Trophoblast cell (in vitro differentiated cells and primary cell): ENCODE results near the gene MFNG.

Experiments
- DNase-seq, 2 donors: peaks; one replicate each; pipeline ENCODE4 v3.0.0-alpha.2; 2016
- H2AFZ ChIP-seq: 2 replicates; pipeline ENCODE4 v1.6.1; 2013; ENCODE audit warnings: low read length, moderate library complexity, mild to moderate bottlenecking; ENCODE audit not compliant: insufficient read depth, poor library complexity
- H2AK5ac ChIP-seq: 2 replicates; pipeline ENCODE4 v1.6.1; 2013; ENCODE audit warnings: mild to moderate bottlenecking, low read length
- H2BK120ac ChIP-seq: 2 replicates; pipeline ENCODE4 v1.6.1; 2013; ENCODE audit warnings: low read length, mild to moderate bottlenecking, moderate library complexity; ENCODE audit not compliant: insufficient read depth, poor library complexity
- H2BK12ac ChIP-seq: 2 replicates; pipeline ENCODE4 v1.6.1; 2013; ENCODE audit warnings: mild to moderate bottlenecking, low read length, moderate library complexity
- H2BK5ac ChIP-seq: 2 replicates; pipeline ENCODE4 v1.6.1; 2013; ENCODE audit warnings: low read length, low read depth, moderate library complexity, mild to moderate bottlenecking; ENCODE audit not compliant: poor library complexity
- H3K14ac ChIP-seq: 2 replicates; pipeline ENCODE4 v1.6.1; 2013; ENCODE audit warnings: mild to moderate bottlenecking, low read length
- H3K18ac ChIP-seq: 2 replicates; pipeline ENCODE4 v1.6.1; 2013; ENCODE audit warnings: mild to moderate bottlenecking, low read length
- H3K23ac ChIP-seq: 2 replicates; pipeline ENCODE4 v1.6.1; 2013; ENCODE audit warnings: low read length
- H3K27ac ChIP-seq: 2 replicates; pipeline ENCODE4 v1.5.1; 2013; ENCODE audit warnings: low read depth, mild to moderate bottlenecking, inconsistent platforms, low read length, moderate library complexity
- H3K27me3 ChIP-seq: 2 replicates; pipeline ENCODE4 v1.6.1; 2013; ENCODE audit warnings: inconsistent platforms, mild to moderate bottlenecking, low read length, moderate library complexity; ENCODE audit not compliant: insufficient read depth
- H3K36me3 ChIP-seq, 2 experiments: 1 replicate in 1 of 2; 2 replicates in 1 of 2; pipeline ENCODE4 v1.6.1; 2013; ENCODE audit warnings: low read length in 2 of 2, mild to moderate bottlenecking in 2 of 2, moderate library complexity in 1 of 2; ENCODE audit not compliant: insufficient read depth in 2 of 2, control insufficient read depth in 1 of 2
- H3K4ac ChIP-seq: 2 replicates; pipeline ENCODE4 v1.6.1; 2013; ENCODE audit warnings: low read depth, mild to moderate bottlenecking, low read length, moderate library complexity
- H3K4me1 ChIP-seq, 2 experiments: 1 replicate in 1 of 2; 2 replicates in 1 of 2; pipeline ENCODE4 v1.6.1; 2013; ENCODE audit warnings: low read length in 2 of 2, mild to moderate bottlenecking in 2 of 2, moderate library complexity in 1 of 2; ENCODE audit not compliant: insufficient read depth in 2 of 2, control insufficient read depth in 1 of 2
- H3K4me2 ChIP-seq: 2 replicates; pipeline ENCODE4 v1.6.1; 2013; ENCODE audit warnings: inconsistent platforms, mild to moderate bottlenecking, low read length, moderate library complexity
- H3K4me3 ChIP-seq: 2 replicates; pipeline ENCODE4 v1.5.1; 2013; ENCODE audit warnings: mild to moderate bottlenecking, low read depth, low read length, inconsistent platforms
- H3K79me1 ChIP-seq: one replicate; pipeline ENCODE4 v1.6.1; 2013; ENCODE audit warnings: low read length
- H3K79me2 ChIP-seq: 2 replicates; pipeline ENCODE4 v1.6.1; 2013; ENCODE audit warnings: low read length, mild to moderate bottlenecking; ENCODE audit not compliant: control insufficient read depth, insufficient read depth, poor library complexity
- H3K9ac ChIP-seq: 2 replicates; pipeline ENCODE4 v1.6.1; 2013; ENCODE audit warnings: mild to moderate bottlenecking, low read length
- H3K9me3 ChIP-seq: 2 replicates; pipeline ENCODE4 v1.6.1; 2013; ENCODE audit warnings: low read depth, mild to moderate bottlenecking, control low read depth, inconsistent platforms, low read length; ENCODE audit not compliant: insufficient read depth
- H4K12ac ChIP-seq: 2 replicates; pipeline ENCODE4 v1.6.1; 2013; ENCODE audit warnings: low read depth, mild to moderate bottlenecking, low read length, moderate library complexity
- H4K8ac ChIP-seq: 2 replicates; pipeline ENCODE4 v1.6.1; 2013; ENCODE audit warnings: low read depth, mild to moderate bottlenecking, low read length, moderate library complexity
- H4K91ac ChIP-seq: one replicate; pipeline ENCODE4 v1.6.1; 2013; ENCODE audit warnings: low read depth, mild to moderate bottlenecking, low read length, moderate library complexity
- WGBS: extraction: QIAGEN DNeasy Blood & Tissue Kit; methylation state at CpG from one replicate; pipeline ENCODE4 v1.1.7; 2013; ENCODE audit warnings: missing lambda C conversion rate; ENCODE audit not compliant: insufficient read length, insufficient coverage; ENCODE audit errors: extremely low coverage; 5-methylcytosine and 5-hydroxymethylcytosine counted together

MFNG gene

DNA sequence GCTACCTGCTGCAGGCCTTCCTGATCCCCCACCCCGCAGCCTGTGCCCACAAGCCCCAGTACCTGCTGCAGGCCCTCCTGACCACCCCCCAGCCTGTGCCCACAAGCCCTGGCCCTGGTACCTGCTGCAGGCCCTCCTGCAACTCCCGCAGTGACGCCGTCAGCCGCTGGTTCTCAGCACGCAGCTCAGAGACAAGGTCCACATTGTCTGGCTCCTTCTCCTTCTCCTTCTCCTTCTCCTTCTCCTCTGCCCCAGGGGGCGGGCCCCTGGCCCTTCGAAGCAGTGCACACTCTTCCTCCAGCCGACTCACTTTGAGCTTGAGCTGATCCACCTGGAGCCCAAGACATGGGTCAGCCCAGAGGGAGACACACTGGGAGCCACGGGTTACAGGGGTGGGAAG is 23.9 kb upstream of the MFNG start:
- H3K9me3 ChIP-seq, result peaks cover 2% of the 10 kb centered on the region

DNA sequence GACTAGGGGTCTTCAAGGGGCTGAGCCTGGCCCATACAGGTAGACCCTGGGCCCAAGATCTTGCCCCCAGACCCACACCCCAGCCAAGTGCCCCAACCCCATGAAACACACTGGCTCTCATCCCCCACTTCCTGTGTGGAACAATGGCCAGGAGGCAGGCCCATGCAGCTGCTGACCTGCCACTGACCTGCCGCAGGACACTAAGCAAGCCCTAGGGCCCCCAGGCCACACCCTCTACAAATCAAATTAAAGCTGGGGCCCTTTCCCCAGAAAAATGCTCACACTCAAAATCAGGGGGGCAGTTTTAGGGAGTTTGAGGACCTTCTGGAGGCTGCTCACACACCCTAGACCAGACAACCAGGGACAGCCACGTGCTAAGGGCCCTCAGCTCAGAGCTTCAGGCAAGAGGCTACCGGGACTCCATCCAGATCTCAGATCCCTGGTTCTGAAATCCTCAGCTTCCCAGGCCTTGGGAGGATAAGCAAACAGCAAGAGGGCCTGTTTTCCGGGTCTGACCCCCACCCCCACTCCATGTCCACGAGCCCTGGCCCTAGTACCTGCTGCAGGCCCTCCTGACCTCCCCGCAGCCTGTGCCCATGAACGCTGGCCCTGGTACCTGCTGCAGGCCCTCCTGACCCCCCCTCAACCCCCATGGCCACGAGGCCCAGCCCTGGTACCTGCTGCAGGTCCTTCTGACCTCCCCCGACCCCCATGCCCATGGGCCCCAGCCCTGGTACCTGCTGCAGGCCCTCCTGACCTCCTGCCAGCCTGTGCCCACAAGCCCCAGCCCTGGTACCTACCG is 23.1 kb upstream of the MFNG start:
- H3K18ac ChIP-seq, result no peak overlapping the region
- no peak overlapping the region for H2BK5ac ChIP-seq
- H2BK120ac ChIP-seq, result no peak overlapping the region
- H2AFZ ChIP-seq, result no peak overlapping the region
- no peak overlapping the region for H3K23ac ChIP-seq
- no peak overlapping the region for H4K8ac ChIP-seq
- no peak overlapping the region for H3K14ac ChIP-seq
- DNase-seq, result no peak
- no peak overlapping the region for H3K4me2 ChIP-seq
- H3K27me3 ChIP-seq, result no peaks in the 10 kb centered on the region
- H3K4me1 ChIP-seq, result peaks cover 20 to 23% of the 10 kb centered on the region in 2 experiments
- no peak overlapping the region for H3K4ac ChIP-seq
- no peak overlapping the region for H4K91ac ChIP-seq
- no peak overlapping the region for H3K27ac ChIP-seq
- H2AK5ac ChIP-seq, result peak overlapping the region; percentile 26
- no peak overlapping the region for H3K9ac ChIP-seq
- WGBS, result no CpG with 5 or more reads among the region's 10 CpGs
- H3K79me2 ChIP-seq, result no peaks in the 10 kb centered on the region
- H4K12ac ChIP-seq, result no peak overlapping the region
- peaks cover 6 to 8% of the 10 kb centered on the region in 2 experiments for H3K36me3 ChIP-seq
- no peak overlapping the region for H2BK12ac ChIP-seq
- peaks cover 3% of the 10 kb centered on the region for H3K79me1 ChIP-seq
- H3K9me3 ChIP-seq, result peaks cover 5% of the 10 kb centered on the region
- no peak overlapping the region for H3K4me3 ChIP-seq

More for the DNA sequence above, 23.9 kb upstream of the MFNG start:
- Histone ChIP-seq H4K91ac (no peak overlapping the region), H4K8ac (no peak overlapping the region), H2BK5ac (no peak overlapping the region), H3K79me2 (no peaks in the 10 kb centered on the region), H2BK12ac (no peak overlapping the region), H3K4me2 (no peak overlapping the region), H3K79me1 (peaks cover 3% of the 10 kb centered on the region), H3K18ac (no peak overlapping the region), H3K27ac (no peak overlapping the region), H2AK5ac (no peak overlapping the region), H3K23ac (no peak overlapping the region), H2AFZ (no peak overlapping the region), H2BK120ac (no peak overlapping the region), H3K36me3 (peaks cover 3 to 4% of the 10 kb centered on the region in 2 experiments), H3K4ac (no peak overlapping the region), H3K4me3 (no peak overlapping the region), H3K27me3 (no peaks in the 10 kb centered on the region), H3K4me1 (peaks cover 20 to 23% of the 10 kb centered on the region in 2 experiments), H3K9ac (no peak overlapping the region), H4K12ac (no peak overlapping the region), H3K14ac (no peak overlapping the region)
- no CpG with 5 or more reads among the region's 10 CpGs for WGBS
- DNase-seq, result no peak

DNA sequence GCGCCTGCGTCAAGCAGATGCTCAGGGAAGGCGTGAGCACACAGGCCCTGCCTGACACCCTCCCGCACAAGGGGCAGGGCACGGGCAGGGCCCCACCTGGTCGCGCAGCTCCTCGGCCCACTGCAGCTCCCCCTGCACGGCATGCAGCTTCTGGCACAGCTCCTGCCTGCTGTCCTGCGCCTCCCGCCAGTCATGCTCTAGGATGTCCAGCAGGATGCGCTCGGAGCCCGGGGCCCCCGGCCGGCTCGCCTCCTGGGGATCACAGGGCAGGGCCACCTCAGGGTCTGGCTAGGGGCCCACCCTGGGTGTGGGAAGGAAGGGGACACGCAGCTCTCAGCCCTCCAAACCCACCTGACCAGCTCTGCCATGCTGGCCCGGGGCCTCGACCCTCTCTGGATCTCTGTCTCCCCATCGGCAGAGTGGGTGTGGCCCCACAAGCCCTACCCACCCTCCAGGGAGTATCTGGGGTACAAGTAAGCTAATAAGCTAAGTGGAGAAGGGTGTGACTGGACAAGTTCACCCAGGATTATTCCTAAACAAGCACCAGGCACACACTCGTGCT is 22.3 kb upstream of the MFNG start:
- WGBS, result no CpG with 5 or more reads among the region's 22 CpGs
- H3K79me1 ChIP-seq, result peaks cover 3% of the 10 kb centered on the region
- H3K9ac ChIP-seq, result no peak overlapping the region
- no peak for DNase-seq
- H2AFZ ChIP-seq, result no peak overlapping the region
- no peak overlapping the region for H2BK120ac ChIP-seq
- H4K8ac ChIP-seq, result no peak overlapping the region
- no peaks in the 10 kb centered on the region for H3K27me3 ChIP-seq
- no peaks in the 10 kb centered on the region for H3K79me2 ChIP-seq
- H4K12ac ChIP-seq, result no peak overlapping the region
- no peak overlapping the region for H3K4me2 ChIP-seq
- peaks cover 20 to 23% of the 10 kb centered on the region in 2 experiments for H3K4me1 ChIP-seq
- H2BK5ac ChIP-seq, result no peak overlapping the region
- no peak overlapping the region for H2BK12ac ChIP-seq
- no peak overlapping the region for H3K27ac ChIP-seq
- no peak overlapping the region for H4K91ac ChIP-seq
- peaks cover 9 to 11% of the 10 kb centered on the region in 2 experiments for H3K36me3 ChIP-seq
- H2AK5ac ChIP-seq, result peak overlapping the region; percentile 45
- H3K14ac ChIP-seq, result no peak overlapping the region
- H3K9me3 ChIP-seq, result peaks cover 5% of the 10 kb centered on the region
- peak overlapping the region; percentile 11 for H3K18ac ChIP-seq
- H3K4ac ChIP-seq, result no peak overlapping the region
- H3K4me3 ChIP-seq, result no peak overlapping the region
- H3K23ac ChIP-seq, result no peak overlapping the region

DNA sequence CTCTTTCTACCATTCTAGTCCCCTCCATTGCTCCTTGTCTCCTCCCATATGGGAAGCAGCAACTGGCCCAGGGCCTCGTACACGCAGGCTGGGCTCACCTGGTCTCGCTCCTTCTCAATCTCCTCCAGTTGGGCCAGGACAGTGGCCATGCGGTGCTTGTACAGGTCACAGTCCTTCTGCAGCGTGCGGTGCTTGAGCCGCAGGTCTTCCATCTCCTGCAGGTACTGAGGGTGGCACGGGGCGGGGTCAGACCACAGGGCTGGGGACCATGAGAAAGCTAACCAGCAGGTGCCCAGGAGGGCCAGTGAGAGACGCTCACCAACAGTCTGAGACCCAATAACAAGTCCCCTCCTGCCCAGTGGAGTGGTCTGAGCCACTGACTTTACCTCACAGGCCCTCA is 21.5 kb upstream of the MFNG start:
- H2BK5ac ChIP-seq, result no peak overlapping the region
- no peak overlapping the region for H2AK5ac ChIP-seq
- no peaks in the 10 kb centered on the region for H3K79me2 ChIP-seq
- H2BK12ac ChIP-seq, result no peak overlapping the region
- H3K27ac ChIP-seq, result no peak overlapping the region
- peaks cover 3% of the 10 kb centered on the region for H3K79me1 ChIP-seq
- no peak overlapping the region for H2BK120ac ChIP-seq
- no peak overlapping the region for H3K9ac ChIP-seq
- no peak overlapping the region for H3K4me2 ChIP-seq
- H3K27me3 ChIP-seq, result no peaks in the 10 kb centered on the region
- H2AFZ ChIP-seq, result no peak overlapping the region
- no peak overlapping the region for H3K18ac ChIP-seq
- H3K14ac ChIP-seq, result no peak overlapping the region
- H3K23ac ChIP-seq, result no peak overlapping the region
- H3K4ac ChIP-seq, result no peak overlapping the region
- peaks cover 21 to 25% of the 10 kb centered on the region in 2 experiments for H3K4me1 ChIP-seq
- no peak overlapping the region for H4K8ac ChIP-seq
- H3K9me3 ChIP-seq, result peaks cover 5% of the 10 kb centered on the region
- no CpG with 5 or more reads among the region's 10 CpGs for WGBS
- no peak for DNase-seq
- no peak overlapping the region for H4K91ac ChIP-seq
- H4K12ac ChIP-seq, result no peak overlapping the region
- peaks cover 9 to 11% of the 10 kb centered on the region in 2 experiments for H3K36me3 ChIP-seq
- H3K4me3 ChIP-seq, result peak overlapping the region; percentile 10
